Stomach (tissue), 4 donors: ENCODE measurements around the gene SNX30.

Experiments used
- POLR2A ChIP-seq, 4 donors: fragments of 450-650 bp; IDR thresholded peaks; one replicate each; pipeline ENCODE4 v1.6.1; 2016; ENCODE audit warnings: antibody characterized with exemption in 4 of 4, control low read depth in 2 of 4, mild to moderate bottlenecking in 1 of 4, moderate library complexity in 1 of 4
- TF ChIP-seq, protein P1 (sequence below), 7 experiments: fragments of 450-650 bp in 4 of 7; fragments of 200-600 bp in 3 of 7; sonication (generic) in 3 of 7; IDR thresholded peaks; one replicate each; pipeline ENCODE4 v1.5.1; 2016 to 2019; ENCODE audit warnings: antibody characterized with exemption in 7 of 7, control low read depth in 2 of 7, mild to moderate bottlenecking in 1 of 7

DNA sequence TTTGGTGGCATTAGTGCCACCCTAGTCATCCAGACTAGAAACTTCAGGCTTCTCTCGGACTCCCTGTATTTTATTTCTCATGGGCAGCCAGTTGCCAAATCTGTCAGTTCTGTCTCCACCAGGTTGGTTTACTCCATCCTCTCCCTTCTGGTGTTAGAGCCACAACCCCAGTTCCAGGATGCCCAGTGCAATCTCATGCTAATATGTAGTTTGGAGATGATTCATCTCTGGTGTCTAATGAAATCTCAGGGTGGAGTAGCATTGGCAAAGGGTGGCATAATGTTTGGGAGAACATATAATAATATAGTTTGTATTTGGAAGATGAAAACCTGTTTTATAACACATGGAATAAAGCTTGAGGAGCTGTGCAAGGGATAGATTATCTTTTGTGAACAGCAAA is 109.9 kb downstream of the SNX30 start:
- TF ChIP-seq, protein P1, sequence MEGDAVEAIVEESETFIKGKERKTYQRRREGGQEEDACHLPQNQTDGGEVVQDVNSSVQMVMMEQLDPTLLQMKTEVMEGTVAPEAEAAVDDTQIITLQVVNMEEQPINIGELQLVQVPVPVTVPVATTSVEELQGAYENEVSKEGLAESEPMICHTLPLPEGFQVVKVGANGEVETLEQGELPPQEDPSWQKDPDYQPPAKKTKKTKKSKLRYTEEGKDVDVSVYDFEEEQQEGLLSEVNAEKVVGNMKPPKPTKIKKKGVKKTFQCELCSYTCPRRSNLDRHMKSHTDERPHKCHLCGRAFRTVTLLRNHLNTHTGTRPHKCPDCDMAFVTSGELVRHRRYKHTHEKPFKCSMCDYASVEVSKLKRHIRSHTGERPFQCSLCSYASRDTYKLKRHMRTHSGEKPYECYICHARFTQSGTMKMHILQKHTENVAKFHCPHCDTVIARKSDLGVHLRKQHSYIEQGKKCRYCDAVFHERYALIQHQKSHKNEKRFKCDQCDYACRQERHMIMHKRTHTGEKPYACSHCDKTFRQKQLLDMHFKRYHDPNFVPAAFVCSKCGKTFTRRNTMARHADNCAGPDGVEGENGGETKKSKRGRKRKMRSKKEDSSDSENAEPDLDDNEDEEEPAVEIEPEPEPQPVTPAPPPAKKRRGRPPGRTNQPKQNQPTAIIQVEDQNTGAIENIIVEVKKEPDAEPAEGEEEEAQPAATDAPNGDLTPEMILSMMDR (IDR thresholded peaks at IDR 0.05), result no peak
- TF ChIP-seq POLR2A (IDR thresholded peaks at IDR 0.05), result no peak
